Fibroblast of peridontal ligament (primary cell): Measurements from ENCODE around the gene LSM3.

Experiments used
- DNase-seq: peaks from one replicate; pipeline ENCODE4 v3.0.0-alpha.2; 2010; ENCODE audit errors: extremely low read depth

Gene LSM3

GRCh38 chr3:14178247-14179113 is at the start of gene LSM3, which contains the start of gene XPC:
Gene LSM3 (plus strand): TSS chr3:14178817. CDS start chr3:14178861, 44 bp downstream.
Gene XPC (minus strand): TSS chr3:14178601. CDS start chr3:14178568, 33 bp downstream.
- DNase-seq = peak; percentile 100

GRCh38 chr3:14129296-14129695 is 49.3 kb upstream of the LSM3 start:
- DNase-seq = no peak

- DNase-seq = no peak
Measured at GRCh38 chr3:14130230-14130629, 48.4 kb upstream of the LSM3 start.

GRCh38 chr3:14130707-14131106 is 47.9 kb upstream of the LSM3 start:
- DNase-seq = no peak

GRCh38 chr3:14131134-14131533 is 47.5 kb upstream of the LSM3 start:
- no peak for DNase-seq

GRCh38 chr3:14132120-14132519 is 46.5 kb upstream of the LSM3 start:
- DNase-seq = no peak

- no peak for DNase-seq
Measured at GRCh38 chr3:14132689-14133088, 45.9 kb upstream of the LSM3 start.

- DNase-seq = no peak
Measured at GRCh38 chr3:14133188-14133800, 45.3 kb upstream of the LSM3 start.

- no peak for DNase-seq
Measured at GRCh38 chr3:14133876-14134275, 44.7 kb upstream of the LSM3 start.

- DNase-seq = no peak
Measured at GRCh38 chr3:14134291-14134690, 44.3 kb upstream of the LSM3 start.

- DNase-seq = no peak
Measured at GRCh38 chr3:14135581-14135980, 43.0 kb upstream of the LSM3 start.

- no peak for DNase-seq
Measured at GRCh38 chr3:14137004-14137403, 41.6 kb upstream of the LSM3 start.

- DNase-seq = no peak
Measured at GRCh38 chr3:14137445-14137844, 41.2 kb upstream of the LSM3 start.

- DNase-seq = no peak
Measured at GRCh38 chr3:14138109-14138877, 40.3 kb upstream of the LSM3 start.

- DNase-seq = no peak
Measured at GRCh38 chr3:14138878-14139655, 39.5 kb upstream of the LSM3 start.

GRCh38 chr3:14139771-14140170 is 38.8 kb upstream of the LSM3 start:
- DNase-seq = no peak

GRCh38 chr3:14140668-14141067 is 37.9 kb upstream of the LSM3 start:
- DNase-seq = no peak

- no peak for DNase-seq
Measured at GRCh38 chr3:14141144-14141543, 37.5 kb upstream of the LSM3 start.

GRCh38 chr3:14141602-14142341 is 36.8 kb upstream of the LSM3 start:
- DNase-seq = no peak

GRCh38 chr3:14142567-14143270 is 35.9 kb upstream of the LSM3 start:
- no peak for DNase-seq
